Neural progenitor cell (in vitro differentiated cells): Measurements from ENCODE around the gene LIPT1. TPM values are rescaled to one million over a fixed set of nuclear protein-coding genes. Genes with fewer than 3 reads are reported as not detected.
A peak's percentile ranks its signal among the peaks of the same experiment; 100 is the strongest.

ENCODE experiments used
- DNase-seq: peaks from one replicate; pipeline ENCODE4 v3.0.0-alpha.2; 2016; ENCODE audit warnings: low spot score
- H2AFZ ChIP-seq: fragments of 200-600 bp; sonication (generic); replicated peaks from 2 replicates; pipeline ENCODE4 v1.6.1; 2016; ENCODE audit warnings: antibody characterized with exemption
- H3F3A ChIP-seq: fragments of 200-600 bp; sonication (generic); 2 replicates; pipeline ENCODE4 v1.6.1; 2016; ENCODE audit warnings: antibody characterized with exemption, low read depth
- H3K27ac ChIP-seq: fragments of 200-600 bp; sonication (generic); 2 replicates; pipeline ENCODE4 v1.5.1; 2016; ENCODE audit warnings: mild to moderate bottlenecking
- H3K27me3 ChIP-seq: fragments of 200-600 bp; sonication (generic); 2 replicates; pipeline ENCODE4 v1.6.1; 2016; ENCODE audit warnings: mild to moderate bottlenecking, moderate library complexity
- H3K36me3 ChIP-seq: fragments of 200-600 bp; sonication (generic); 2 replicates; pipeline ENCODE4 v1.5.1; 2016
- H3K4me1 ChIP-seq: fragments of 200-600 bp; sonication (generic); 2 replicates; pipeline ENCODE4 v1.6.1; 2016; ENCODE audit warnings: mixed run types
- H3K4me2 ChIP-seq: fragments of 200-600 bp; sonication (generic); 2 replicates; pipeline ENCODE4 v1.6.1; 2016
- H3K4me3 ChIP-seq: fragments of 200-600 bp; sonication (generic); 2 replicates; pipeline ENCODE4 v1.5.1; 2016
- H3K79me2 ChIP-seq: fragments of 200-600 bp; sonication (generic); 2 replicates; pipeline ENCODE4 v1.6.1; 2016; ENCODE audit warnings: low read depth
- H3K9ac ChIP-seq: fragments of 200-600 bp; sonication (generic); 2 replicates; pipeline ENCODE4 v1.6.1; 2016
- H3K9me3 ChIP-seq: fragments of 200-600 bp; sonication (generic); 2 replicates; pipeline ENCODE4 v1.5.1; 2016; ENCODE audit warnings: low read depth
- H4K20me1 ChIP-seq: fragments of 200-600 bp; sonication (generic); 2 replicates; pipeline ENCODE4 v1.6.1; 2016; ENCODE audit warnings: low read depth
- H3K27ac Mint-ChIP-seq: 3 replicates; pipeline ENCODE4 v1.8.0; 2021; ENCODE audit warnings: mixed read lengths
- H3K27me3 Mint-ChIP-seq: 2 replicates; pipeline ENCODE4 v1.8.0; 2022; ENCODE audit warnings: low read depth, mild to moderate bottlenecking, inconsistent platforms, moderate library complexity, mixed read lengths; ENCODE audit not compliant: insufficient read depth
- H3K36me3 Mint-ChIP-seq: 3 replicates; pipeline ENCODE4 v1.8.0; 2021; ENCODE audit warnings: mixed read lengths
- H3K4me1 Mint-ChIP-seq: 3 replicates; pipeline ENCODE4 v1.8.0; 2021; ENCODE audit warnings: mixed read lengths
- H3K4me3 Mint-ChIP-seq: 3 replicates; pipeline ENCODE4 v1.8.0; 2021; ENCODE audit warnings: mild to moderate bottlenecking, moderate library complexity, mixed read lengths
- H3K9me3 Mint-ChIP-seq: 3 replicates; pipeline ENCODE4 v1.8.0; 2020; ENCODE audit warnings: mixed read lengths
- CTCF ChIP-seq: fragments of 200-600 bp; sonication (generic); IDR thresholded peaks from 2 replicates; pipeline ENCODE4 v1.5.1; 2017; ENCODE audit warnings: antibody characterized with exemption, mild to moderate bottlenecking
- EZH2 ChIP-seq: fragments of 200-600 bp; sonication (generic); IDR thresholded peaks from 2 replicates; pipeline ENCODE4 v1.6.1; 2017; ENCODE audit warnings: antibody characterized with exemption, mild to moderate bottlenecking, moderate library complexity
- EZH2phosphoT487 ChIP-seq: fragments of 200-600 bp; sonication (generic); IDR thresholded peaks from 2 replicates; pipeline ENCODE4 v1.6.1; 2017; ENCODE audit warnings: antibody characterized with exemption
- total RNA-seq: library from RNA; depleted of rRNA; stranded (reverse); fragments of >200 nt; gene quantifications from 2 replicates; pipeline ENCODE4 v1.2.3, GENCODE V29; 2015; ENCODE audit warnings: low replicate concordance

The LIPT1 gene
- total RNA-seq, 1 donor from 2014 or later = 9.6 TPM

DNA sequence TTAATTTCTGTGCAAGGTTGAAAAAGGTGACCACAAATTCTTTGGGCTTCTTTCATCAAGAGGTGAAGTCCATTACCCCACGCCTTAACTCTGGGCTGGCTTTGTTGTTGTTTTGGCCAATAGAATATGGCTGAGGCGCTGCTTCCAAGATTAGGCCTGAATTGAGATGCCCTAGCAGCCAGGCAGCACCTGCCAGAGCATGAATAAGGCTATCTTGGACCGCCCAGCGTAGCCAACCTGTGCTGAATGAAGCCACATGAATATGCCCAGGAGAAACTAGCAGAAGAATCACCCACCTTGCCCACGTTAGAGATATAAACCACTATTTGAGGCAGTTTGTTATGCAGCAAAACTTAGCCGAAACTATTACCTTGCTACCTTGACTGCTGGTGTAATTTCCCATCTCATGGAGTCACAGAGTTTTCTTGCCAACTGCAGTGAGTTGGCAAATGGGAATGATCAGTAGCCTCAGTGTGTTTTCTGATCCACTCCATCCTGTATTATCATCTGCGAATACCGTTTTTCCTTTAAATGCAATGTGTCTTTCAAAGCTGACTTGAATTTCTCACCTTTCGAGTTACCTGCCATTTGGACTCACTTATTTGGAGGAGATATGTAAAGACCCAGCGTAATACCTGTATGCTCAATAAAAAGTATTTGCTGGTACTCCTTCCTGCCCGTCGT is 704 bp upstream of the LIPT1 start:
- H3K4me3 Mint-ChIP-seq = peak overlapping the region; percentile 89
- Histone ChIP-seq H3K4me3 (peak overlapping the region; percentile 77), H2AFZ (peak overlapping the region; percentile 97), H3F3A (peaks cover 13% of the 10 kb centered on the region), H3K9me3 (no peaks in the 10 kb centered on the region), H3K36me3 (no peaks in the 10 kb centered on the region), H3K9ac (peak overlapping the region; percentile 33), H3K79me2 (peaks cover 11% of the 10 kb centered on the region), H3K27ac (no peak overlapping the region), H4K20me1 (no peaks in the 10 kb centered on the region), H3K4me2 (peak overlapping the region; percentile 78), H3K4me1 (peaks cover 7% of the 10 kb centered on the region), H3K27me3 (no peaks in the 10 kb centered on the region)
- TF ChIP-seq EZH2 = no peak
- TF ChIP-seq CTCF = no peak
- no peak for TF ChIP-seq EZH2phosphoT487
- peaks cover 2% of the 10 kb centered on the region for H3K27me3 Mint-ChIP-seq
- H3K4me1 Mint-ChIP-seq = peaks cover 23% of the 10 kb centered on the region
- peaks cover 3% of the 10 kb centered on the region for H3K36me3 Mint-ChIP-seq
- DNase-seq = peak; percentile 3
- no peaks in the 10 kb centered on the region for H3K9me3 Mint-ChIP-seq
- peak overlapping the region; percentile 97 for H3K27ac Mint-ChIP-seq

GRCh38 chr2:99156891-99157290 is 2.1 kb downstream of the LIPT1 start:
- Histone ChIP-seq H3K4me3 (no peak overlapping the region), H3K27ac (no peak overlapping the region), H3F3A (peaks cover 13% of the 10 kb centered on the region), H3K27me3 (no peaks in the 10 kb centered on the region), H3K4me2 (no peak overlapping the region), H2AFZ (no peak overlapping the region), H3K79me2 (peaks cover 11% of the 10 kb centered on the region), H3K4me1 (peaks cover 7% of the 10 kb centered on the region), H3K36me3 (no peaks in the 10 kb centered on the region), H3K9ac (no peak overlapping the region), H4K20me1 (no peaks in the 10 kb centered on the region), H3K9me3 (no peaks in the 10 kb centered on the region)
- Mint-ChIP-seq H3K27me3 (peaks cover 3% of the 10 kb centered on the region), H3K27ac (no peak overlapping the region), H3K4me3 (no peak overlapping the region), H3K4me1 (peaks cover 23% of the 10 kb centered on the region), H3K36me3 (peaks cover 2% of the 10 kb centered on the region), H3K9me3 (no peaks in the 10 kb centered on the region)
- DNase-seq = no peak
- no peak for TF ChIP-seq EZH2

- Mint-ChIP-seq H3K27ac (no peak overlapping the region), H3K27me3 (peaks cover 3% of the 10 kb centered on the region), H3K4me3 (no peak overlapping the region), H3K9me3 (no peaks in the 10 kb centered on the region), H3K4me1 (peaks cover 22% of the 10 kb centered on the region), H3K36me3 (peaks cover 2% of the 10 kb centered on the region)
- Histone ChIP-seq H3K27me3 (no peaks in the 10 kb centered on the region), H3F3A (peaks cover 13% of the 10 kb centered on the region), H3K9ac (no peak overlapping the region), H3K27ac (no peak overlapping the region), H2AFZ (no peak overlapping the region), H3K4me1 (peaks cover 7% of the 10 kb centered on the region), H3K79me2 (peaks cover 11% of the 10 kb centered on the region), H3K36me3 (no peaks in the 10 kb centered on the region), H3K9me3 (no peaks in the 10 kb centered on the region), H3K4me2 (no peak overlapping the region), H3K4me3 (no peak overlapping the region), H4K20me1 (no peaks in the 10 kb centered on the region)
- DNase-seq = no peak
- TF ChIP-seq CTCF (no peak), EZH2phosphoT487 (no peak), EZH2 (no peak)
These were observed 3.8 kb downstream of the LIPT1 start for GRCh38 chr2:99158599-99158998.

GRCh38 chr2:99159594-99159993 is 4.8 kb downstream of the LIPT1 start:
- no peaks in the 10 kb centered on the region for H3K27me3 ChIP-seq
- peaks cover 12% of the 10 kb centered on the region for H3K4me1 Mint-ChIP-seq
- no peaks in the 10 kb centered on the region for H3K9me3 ChIP-seq
- no peak for DNase-seq
- H4K20me1 ChIP-seq = no peaks in the 10 kb centered on the region
- H3K4me3 Mint-ChIP-seq = no peak overlapping the region
- no peak overlapping the region for H3K4me3 ChIP-seq
- H3K27me3 Mint-ChIP-seq = peaks cover 3% of the 10 kb centered on the region
- no peak overlapping the region for H3K9ac ChIP-seq
- no peak overlapping the region for H3K4me2 ChIP-seq
- no peak for TF ChIP-seq EZH2phosphoT487
- no peak for TF ChIP-seq CTCF
- TF ChIP-seq EZH2 = no peak
- H3K9me3 Mint-ChIP-seq = no peaks in the 10 kb centered on the region
- no peak overlapping the region for H3K27ac ChIP-seq
- H3K36me3 Mint-ChIP-seq = peaks cover 2% of the 10 kb centered on the region
- H2AFZ ChIP-seq = no peak overlapping the region
- peaks cover 5% of the 10 kb centered on the region for H3F3A ChIP-seq
- H3K4me1 ChIP-seq = no peaks in the 10 kb centered on the region
- peaks cover 11% of the 10 kb centered on the region for H3K79me2 ChIP-seq
- no peaks in the 10 kb centered on the region for H3K36me3 ChIP-seq
- H3K27ac Mint-ChIP-seq = no peak overlapping the region
